Fibroblast of lung (primary cell): ENCODE data around the gene CRYBA4. TPM values are rescaled to one million over a fixed set of nuclear protein-coding genes. Genes with fewer than 3 reads are reported as not detected.

Source experiments
- DNase-seq, 2 donors: peaks; one replicate each; pipeline versions ENCODE4 v3.0.0 to v3.0.0-alpha.2; 2010; ENCODE audit warnings: low read depth in 2 of 2
- H2AFZ ChIP-seq: 2 replicates; pipeline ENCODE4 v1.5.1; 2012; ENCODE audit warnings: low read length, control low read depth, inconsistent platforms
- H3K27ac ChIP-seq: 2 replicates; pipeline ENCODE4 v1.5.1; 2011; ENCODE audit warnings: low read length, control low read depth; ENCODE audit not compliant: insufficient read depth
- H3K27me3 ChIP-seq: 2 replicates; pipeline ENCODE4 v1.5.1; 2011; ENCODE audit warnings: mild to moderate bottlenecking, low read length; ENCODE audit not compliant: control insufficient read depth, insufficient read depth
- H3K36me3 ChIP-seq: 2 replicates; pipeline ENCODE4 v1.5.1; 2011; ENCODE audit warnings: low read length; ENCODE audit not compliant: control insufficient read depth, insufficient read depth
- H3K4me1 ChIP-seq: 2 replicates; pipeline ENCODE4 v1.5.1; 2011; ENCODE audit warnings: low read length; ENCODE audit not compliant: control insufficient read depth, insufficient read depth; ENCODE audit errors: extremely low read depth
- H3K4me2 ChIP-seq: 2 replicates; pipeline ENCODE4 v1.5.1; 2011; ENCODE audit warnings: low read length, control low read depth; ENCODE audit not compliant: insufficient read depth; ENCODE audit errors: extremely low read depth
- H3K4me3 ChIP-seq, 4 experiments: fragments of 200-600 bp in 1 of 4; sonication (generic) in 1 of 4; replicated peaks in 1 of 4; 2 replicates each; pipeline ENCODE4 v1.5.1; 2011 to 2016; ENCODE audit warnings: low read length in 4 of 4, low read depth in 3 of 4, mild to moderate bottlenecking in 3 of 4, control low read depth in 2 of 4, inconsistent platforms in 1 of 4, mixed read lengths in 1 of 4; ENCODE audit not compliant: insufficient read depth in 1 of 4; ENCODE audit errors: control extremely low read depth in 1 of 4
- H3K79me2 ChIP-seq: 2 replicates; pipeline ENCODE4 v1.5.1; 2012; ENCODE audit warnings: mild to moderate bottlenecking, low read length, inconsistent platforms; ENCODE audit not compliant: control insufficient read depth, insufficient read depth
- H3K9ac ChIP-seq: 2 replicates; pipeline ENCODE4 v1.5.1; 2011; ENCODE audit warnings: mild to moderate bottlenecking, low read length, control low read depth; ENCODE audit not compliant: insufficient read depth
- H3K9me3 ChIP-seq: 2 replicates; pipeline ENCODE4 v1.5.1; 2012; ENCODE audit warnings: low read depth, low read length; ENCODE audit not compliant: control insufficient read depth, insufficient read depth
- H4K20me1 ChIP-seq: 2 replicates; pipeline ENCODE4 v1.5.1; 2011; ENCODE audit warnings: low read length; ENCODE audit not compliant: control insufficient read depth, insufficient read depth; ENCODE audit errors: extremely low read depth
- CTCF ChIP-seq, 2 donors: IDR thresholded peaks in 1 of 2; conservative IDR thresholded peaks in 1 of 2; 1 replicate in 1 of 2; 2 replicates in 1 of 2; pipeline ENCODE4 v1.5.1; 2011 to 2012; ENCODE audit warnings: low read length in 2 of 2, control low read depth in 1 of 2, inconsistent platforms in 1 of 2, low read depth in 1 of 2, mild to moderate bottlenecking in 1 of 2
- EZH2 ChIP-seq: IDR thresholded peaks from 2 replicates; pipeline ENCODE4 v1.5.1; 2012; ENCODE audit warnings: low read length, control low read depth, mild to moderate bottlenecking; ENCODE audit errors: missing control alignments
- polyA plus RNA-seq, 2 donors: library from polyadenylated mRNA; depleted of rRNA in 1 of 2; stranded (reverse) in 1 of 2; unstranded in 1 of 2; fragments of >200 nt; gene quantifications; 2 replicates each; pipeline ENCODE4 v1.2.1, GENCODE V29; 2011 to 2012; ENCODE audit warnings: missing spikeins in 1 of 2
- total RNA-seq: library from RNA; depleted of rRNA; stranded (reverse); fragments of >200 nt; gene quantifications from 2 replicates; pipeline ENCODE4 v1.2.1, GENCODE V29; 2014

Gene CRYBA4
- total and polyA plus RNA-seq, 2 donors (not counting 1 experiment from before 2014, with no cell fraction given), result not detected

DNA sequence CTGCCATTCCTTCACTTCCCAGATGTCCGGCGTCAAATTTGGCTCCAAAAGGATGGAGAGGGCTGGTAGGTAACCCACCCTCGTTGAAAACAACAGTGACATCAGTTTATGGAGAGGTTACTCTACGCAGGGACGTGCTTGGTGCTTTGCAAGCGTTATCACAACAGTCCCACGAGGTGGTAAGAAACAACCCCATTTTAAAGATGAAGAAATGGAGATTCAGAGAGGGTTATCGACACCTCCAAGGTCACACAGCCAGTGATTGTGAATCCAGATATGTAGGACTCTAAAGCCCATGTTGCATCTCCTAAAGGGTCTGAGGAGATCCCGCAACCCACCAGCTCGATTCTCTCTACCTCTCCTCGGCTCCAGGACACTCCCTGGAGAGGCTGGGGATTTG lies 36.4 kb downstream of the CRYBA4 start:
- Histone ChIP-seq H3K4me2 (peak overlapping the region; percentile 87), H3K79me2 (no peaks in the 10 kb centered on the region), H3K27me3 (peaks cover 25% of the 10 kb centered on the region), H4K20me1 (no peaks in the 10 kb centered on the region), H2AFZ (no peak overlapping the region), H3K9ac (no peak overlapping the region), H3K4me1 (peaks cover 12% of the 10 kb centered on the region), H3K27ac (no peak overlapping the region), H3K4me3 (peak overlapping the region; percentile 5 to 71 (median 42)), H3K36me3 (no peaks in the 10 kb centered on the region), H3K9me3 (no peaks in the 10 kb centered on the region)
- DNase-seq, result no peak
- TF ChIP-seq EZH2, result no peak
- no peak for TF ChIP-seq CTCF (conservative IDR thresholded peaks at IDR 0.05 in 1 of 2, IDR thresholded peaks at IDR 0.05 in 1 of 2; ENCODE audit: low read depth in 1 of 2, low read length in 2 of 2)

- Histone ChIP-seq H4K20me1 (no peaks in the 10 kb centered on the region), H3K27me3 (peaks cover 22% of the 10 kb centered on the region), H3K36me3 (no peaks in the 10 kb centered on the region), H3K4me1 (peaks cover 12% of the 10 kb centered on the region), H3K79me2 (no peaks in the 10 kb centered on the region), H3K4me2 (peak overlapping the region; percentile 87), H3K9ac (no peak overlapping the region), H3K27ac (no peak overlapping the region), H3K4me3 (peak overlapping the region; percentile 22 to 71 (median 42)), H2AFZ (peak overlapping the region; percentile 26), H3K9me3 (no peaks in the 10 kb centered on the region)
- TF ChIP-seq CTCF (conservative IDR thresholded peaks at IDR 0.05 in 1 of 2, IDR thresholded peaks at IDR 0.05 in 1 of 2; ENCODE audit: low read depth in 1 of 2, low read length in 2 of 2), result no peak
- TF ChIP-seq EZH2, result no peak
- peak; percentile 87 to 97 for DNase-seq
Measured at GRCh38 chr22:26658671-26659478, 37.1 kb downstream of the CRYBA4 start.

DNA sequence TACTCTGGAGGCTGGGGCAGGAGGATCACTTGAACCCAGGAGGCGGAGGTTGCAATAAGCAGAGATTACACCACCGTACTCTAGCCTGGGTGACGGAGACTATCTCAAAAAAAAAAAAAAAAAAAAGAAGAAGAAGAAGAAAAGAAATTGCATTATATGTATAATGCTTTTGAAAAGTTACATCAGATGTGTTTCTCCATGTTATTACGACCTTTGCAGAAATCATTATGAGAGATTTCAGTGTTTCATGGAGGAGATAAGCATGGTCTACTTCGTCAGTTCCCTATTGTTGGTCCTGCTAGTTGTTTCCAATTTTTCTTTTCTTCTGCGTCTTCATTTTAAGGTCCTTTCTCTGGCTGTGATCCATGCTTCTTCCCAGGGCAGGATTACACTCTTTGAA lies 38.6 kb downstream of the CRYBA4 start:
- Histone ChIP-seq H3K9ac (no peak overlapping the region), H3K9me3 (no peaks in the 10 kb centered on the region), H3K4me1 (peaks cover 12% of the 10 kb centered on the region), H4K20me1 (no peaks in the 10 kb centered on the region), H3K4me2 (no peak overlapping the region), H3K79me2 (no peaks in the 10 kb centered on the region), H3K27ac (no peak overlapping the region), H3K4me3 (no peak overlapping the region), H3K27me3 (peaks cover 16% of the 10 kb centered on the region), H3K36me3 (no peaks in the 10 kb centered on the region), H2AFZ (no peak overlapping the region)
- DNase-seq, result no peak
- TF ChIP-seq EZH2 (no peak), CTCF (conservative IDR thresholded peaks at IDR 0.05 in 1 of 2, IDR thresholded peaks at IDR 0.05 in 1 of 2; ENCODE audit: low read depth in 1 of 2, low read length in 2 of 2) (no peak)
